A549 (cell line): ENCODE data around the gene LGALS3BP. TPM values are rescaled to one million over a fixed set of nuclear protein-coding genes. Genes with fewer than 3 reads are reported as not detected.
A peak's percentile ranks its signal among the peaks of the same experiment; 100 is the strongest.

ENCODE experiments used
- ATAC-seq, 2 experiments: fragments of 200-7000 bp in 1 of 2; fragments of >200 bp in 1 of 2; cut with Nextera tagmentation in 1 of 2; cut with Tn5 transposase in 1 of 2; 3 replicates each; pipeline versions ENCODE4 v1.8.0 to v1.9.1; 2018 to 2020; ENCODE audit warnings: mild to moderate bottlenecking in 1 of 2, moderate library complexity in 1 of 2
- CTCF ChIA-PET: fragments of 300-600 bp; sonication (Branson Sonifier 250); formaldehyde crosslinking; extraction: SDS; loops from one replicate; lab custom pipeline; 2021; ENCODE audit warnings: antibody characterized with exemption, inconsistent platforms; lab: Yijun Ruan, JAX
- POLR2A ChIA-PET: fragments of 350-600 bp; formaldehyde crosslinking; extraction: SDS; loops from one replicate; lab custom pipeline; 2021; ENCODE audit warnings: antibody characterized with exemption, inconsistent platforms; lab: Yijun Ruan, JAX
- DNase-seq, 2 experiments: peaks; one replicate each; pipeline versions ENCODE4 v3.0.0 to v3.0.0-alpha.2; 2011 to 2016; ENCODE audit warnings: low read depth in 1 of 2, low spot score in 1 of 2
- FAIRE-seq: peaks from 2 replicates; lab custom pipeline; 2011; peaks lifted over from hg19 to GRCh38; lab: Jason Lieb, UNC
- H3K27ac ChIP-seq, 2 experiments: fragments of >200 bp; sonication (Bioruptor Twin); formaldehyde crosslinking; 3 replicates each; pipeline ENCODE4 v1.5.1; 2016 to 2017
- H3K4me1 ChIP-seq: fragments of >200 bp; sonication (Bioruptor Twin); formaldehyde crosslinking; 3 replicates; pipeline ENCODE4 v1.6.1; 2016
- H3K4me2 ChIP-seq: fragments of >200 bp; sonication (Bioruptor Twin); formaldehyde crosslinking; 3 replicates; pipeline ENCODE4 v1.6.1; 2016
- H3K4me3 ChIP-seq: fragments of >200 bp; sonication (Bioruptor Twin); formaldehyde crosslinking; 3 replicates; pipeline ENCODE4 v1.5.1; 2016
- H3K9me3 ChIP-seq: fragments of >200 bp; sonication (Bioruptor Twin); formaldehyde crosslinking; 3 replicates; pipeline ENCODE4 v1.6.1; 2016
- ATOH8 ChIP-seq: fragments of 250-450 bp; sonication (Bioruptor Pico); IDR thresholded peaks from 2 replicates; pipeline ENCODE4 v1.5.0; 2020; ENCODE audit warnings: low read depth, mild to moderate bottlenecking, moderate library complexity
- BCL3 ChIP-seq: fragments of >200 bp; sonication (Bioruptor Twin); formaldehyde crosslinking; IDR thresholded peaks from 3 replicates; pipeline ENCODE4 v1.6.1; 2016
- CHD4 ChIP-seq: fragments of 200-600 bp; sonication (generic); IDR thresholded peaks from 2 replicates; pipeline ENCODE4 v1.6.1; 2016; ENCODE audit warnings: antibody characterized with exemption, mild to moderate bottlenecking, borderline replicate concordance
- E2F6 ChIP-seq: IDR thresholded peaks from 2 replicates; pipeline ENCODE4 v1.6.1; 2012; ENCODE audit warnings: low read depth, borderline replicate concordance
- ELK1 ChIP-seq: fragments of 150-350 bp; IDR thresholded peaks from 2 replicates; pipeline ENCODE4 v1.6.1; 2014; ENCODE audit warnings: low read depth, mild to moderate bottlenecking, low read length
- EP300 ChIP-seq, 2 experiments: fragments of >200 bp; sonication (Bioruptor Twin); formaldehyde crosslinking; IDR thresholded peaks; 2 replicates in 1 of 2; 3 replicates in 1 of 2; pipeline ENCODE4 v1.6.1; 2016 to 2017
- FOSB ChIP-seq: fragments of 250-450 bp; sonication (Bioruptor Pico); IDR thresholded peaks from 2 replicates; pipeline ENCODE4 v1.5.0; 2020; ENCODE audit warnings: mild to moderate bottlenecking, moderate library complexity
- FOXS1 ChIP-seq: fragments of 250-450 bp; sonication (Bioruptor Pico); IDR thresholded peaks from 2 replicates; pipeline ENCODE4 v1.5.0; 2020; ENCODE audit warnings: mild to moderate bottlenecking, moderate library complexity
- GATA3 ChIP-seq: IDR thresholded peaks from 2 replicates; pipeline ENCODE4 v1.6.1; 2012; ENCODE audit warnings: borderline replicate concordance
- HEYL ChIP-seq: fragments of 250-450 bp; sonication (Bioruptor Pico); IDR thresholded peaks from 2 replicates; pipeline ENCODE4 v1.8.0; 2021; ENCODE audit warnings: mild to moderate bottlenecking, moderate library complexity
- HMGXB4 ChIP-seq: fragments of 250-450 bp; sonication (Bioruptor Pico); IDR thresholded peaks from 2 replicates; pipeline ENCODE4 v1.5.0; 2021; ENCODE audit warnings: mild to moderate bottlenecking, moderate library complexity, borderline replicate concordance
- HOXB13 ChIP-seq: fragments of 250-450 bp; sonication (Bioruptor Pico); IDR thresholded peaks from 2 replicates; pipeline ENCODE4 v1.5.0; 2020; ENCODE audit warnings: low read depth, mild to moderate bottlenecking, moderate library complexity
- HOXB5 ChIP-seq: fragments of 250-450 bp; sonication (Bioruptor Pico); IDR thresholded peaks from 2 replicates; pipeline ENCODE4 v1.5.0; 2020; ENCODE audit warnings: mild to moderate bottlenecking, moderate library complexity
- KDM5A ChIP-seq: fragments of 200-600 bp; sonication (generic); IDR thresholded peaks from 2 replicates; pipeline ENCODE4 v1.6.1; 2016; ENCODE audit warnings: antibody characterized with exemption, mild to moderate bottlenecking
- MAFK ChIP-seq: fragments of 450-650 bp; IDR thresholded peaks from 2 replicates; pipeline ENCODE4 v1.6.1; 2014; ENCODE audit not compliant: partially characterized antibody
- MAX ChIP-seq: IDR thresholded peaks from 2 replicates; pipeline ENCODE4 v1.6.1; 2012
- NFE2L2 ChIP-seq: fragments of 150-350 bp; conservative IDR thresholded peaks from 2 replicates; pipeline ENCODE4 v1.6.1; 2014; ENCODE audit warnings: low read length
- POLR2A ChIP-seq: IDR thresholded peaks from 2 replicates; pipeline ENCODE4 v1.6.1; 2012; ENCODE audit warnings: mild to moderate bottlenecking, low read length
- RCOR1 ChIP-seq: fragments of 150-350 bp; IDR thresholded peaks from 2 replicates; pipeline ENCODE4 v1.6.1; 2014; ENCODE audit warnings: antibody characterized with exemption, low read length, low read depth
- RFX5 ChIP-seq: fragments of 450-650 bp; IDR thresholded peaks from 2 replicates; pipeline ENCODE4 v1.7.1; 2014; ENCODE audit warnings: antibody characterized with exemption, mild to moderate bottlenecking, moderate library complexity
- TP53 ChIP-seq: fragments of 250-450 bp; sonication (Bioruptor Pico); IDR thresholded peaks from 2 replicates; pipeline ENCODE4 v1.5.0; 2021; ENCODE audit warnings: mild to moderate bottlenecking, moderate library complexity
- ZSCAN20 ChIP-seq: fragments of 250-450 bp; sonication (Bioruptor Pico); IDR thresholded peaks from 2 replicates; pipeline ENCODE4 v1.8.0; 2022; ENCODE audit warnings: mild to moderate bottlenecking, moderate library complexity
- WGBS: methylation state at CpG from one replicate; pipeline ENCODE4 v1.1.6; 2017; ENCODE audit errors: missing lambda C conversion rate; 5-methylcytosine and 5-hydroxymethylcytosine counted together
- polyA plus RNA-seq, 4 experiments: library from polyadenylated mRNA; depleted of rRNA in 3 of 4; stranded (reverse); fragments of >200 nt; fragmentation: RNase III in 1 of 4; extraction: RNeasy Plus Mini Kit Qiagen cat#74134 plus additional on column Dnase treatment in 1 of 4; gene quantifications; 2 replicates in 3 of 4; 3 replicates in 1 of 4; pipeline ENCODE4 v1.2.3, GENCODE V29; 2011 to 2017

Gene LGALS3BP
- polyA plus RNA-seq, 2 of the 4 experiments (the other 2 are of a cell fraction) = 28.3 to 60.0 TPM

GRCh38 chr17:78962345-78962983 lies 17.3 kb downstream of the LGALS3BP start:
- Histone ChIP-seq H3K4me2 (0 out of 3 replicates have a peak overlapping the region, but pooled peaks have one; percentile 4), H3K9me3 (no peaks in the 10 kb centered on the region), H3K27ac (peak overlapping the region; percentile 5 to 54; a peak in 4 of 6 replicates), H3K4me1 (peaks cover 24% of the 10 kb centered on the region), H3K4me3 (no peak overlapping the region)
- no peak for FAIRE-seq
- whole genome bisulfite sequencing = 64% methylated on average over 19 of the region's 19 CpGs
- CTCF ChIA-PET = interaction anchor here (0.6 to 12.6 kb wide), 8 partner anchors 9 to 92 kb away, joined by 3 to 321 read pairs (median 4); no protein-coding TSS in a partner anchor
- POLR2A ChIA-PET = no interaction called here
- TF ChIP-seq POLR2A (no peak), MAX (0 out of 2 replicates have a peak, but pooled peaks have one; percentile 31)
- peak in 1 of 2 experiments; percentile 57 for DNase-seq
- no peak for ATAC-seq

- Histone ChIP-seq H3K4me3 (no peak overlapping the region), H3K9me3 (no peaks in the 10 kb centered on the region), H3K4me2 (no peak overlapping the region), H3K27ac (peak overlapping the region in 1 of 2 experiments; percentile 54; a peak in 2 of 6 replicates), H3K4me1 (peaks cover 33% of the 10 kb centered on the region)
- FAIRE-seq (no peak), ATAC-seq (no peak), DNase-seq (no peak)
- WGBS = 98% methylated on average over 4 of the region's 4 CpGs
- TF ChIP-seq MAX (no peak), ATOH8 (no peak), E2F6 (no peak), BCL3 (no peak), HMGXB4 (no peak), TP53 (CRISPR knock-in tag) (no peak), KDM5A (no peak), GATA3 (no peak), ELK1 (no peak), NFE2L2 (no peak), RFX5 (no peak)
- ChIA-PET POLR2A (interaction anchor here (1.0 kb wide), 1 partner anchor 38 kb away, joined by 4 read pairs; no protein-coding TSS in a partner anchor), CTCF (interaction anchor here (1.2 to 12.6 kb wide), 7 partner anchors 10 to 96 kb away, joined by 4 to 321 read pairs (median 14); no protein-coding TSS in a partner anchor)
Observed at GRCh38 chr17:78961571-78961970, 18.2 kb downstream of the LGALS3BP start.

- H3K4me1 ChIP-seq = peaks cover 37% of the 10 kb centered on the region
- POLR2A ChIA-PET = interaction anchor here (0.6 to 1.0 kb wide), 2 partner anchors 26 to 38 kb away, joined by 3 to 4 read pairs; no protein-coding TSS in a partner anchor
- no peak for TF ChIP-seq HOXB13 (CRISPR knock-in tag)
- no peak for TF ChIP-seq ZSCAN20 (CRISPR knock-in tag)
- TF ChIP-seq FOXS1 (CRISPR knock-in tag) = no peak
- TF ChIP-seq HOXB5 = no peak
- no peak for TF ChIP-seq TP53 (CRISPR knock-in tag)
- TF ChIP-seq HEYL (CRISPR knock-in tag) = no peak
- no peak for TF ChIP-seq RCOR1
- TF ChIP-seq CHD4 = no peak
- TF ChIP-seq MAFK = no peak
- TF ChIP-seq HMGXB4 = no peak
- no peak for TF ChIP-seq FOSB
- no peak for TF ChIP-seq EP300 (IDR thresholded peaks at IDR 0.05)
Observed at GRCh38 chr17:78960928-78961327, 18.8 kb downstream of the LGALS3BP start.

More at GRCh38 chr17:78960928-78961327, 18.8 kb downstream of the LGALS3BP start:
- DNase-seq (no peak), FAIRE-seq (no peak), ATAC-seq (no peak)
- Histone ChIP-seq H3K9me3 (no peaks in the 10 kb centered on the region), H3K4me3 (no peak overlapping the region), H3K27ac (peak overlapping the region in 1 of 2 experiments; percentile 8; a peak in 2 of 6 replicates), H3K4me2 (no peak overlapping the region)
- CTCF ChIA-PET = interaction anchor here (0.9 to 9.1 kb wide), 6 partner anchors 11 to 96 kb away, joined by 3 to 103 read pairs (median 9); no protein-coding TSS in a partner anchor
- 58% methylated on average over 5 of the region's 5 CpGs for WGBS
